WTC11 (cell line): ENCODE results near the gene CHST13. TPM values are rescaled to one million over a fixed set of nuclear protein-coding genes. Genes with fewer than 3 reads are reported as not detected.

Experiments used
- ATAC-seq: fragments of 200-7000 bp; cut with Tn5 transposase; 2 replicates; pipeline ENCODE4 v1.10.0; 2021; ENCODE audit warnings: mild to moderate bottlenecking, moderate library complexity
- CTCF ChIA-PET: fragments of 300-600 bp; sonication (Branson Sonifier 250); formaldehyde crosslinking; loops from one replicate; lab custom pipeline; 2021; ENCODE audit warnings: antibody characterized with exemption; lab: Charles Lee
- POLR2A ChIA-PET: fragments of 350-600 bp; sonication (Branson Sonifier 250); formaldehyde crosslinking; loops from one replicate; lab custom pipeline; 2021; ENCODE audit warnings: antibody characterized with exemption; lab: Charles Lee
- DNase-seq: peaks from one replicate; pipeline ENCODE4 v3.0.0; 2021; ENCODE audit warnings: low spot score
- H3K27ac Mint-ChIP-seq: 2 replicates; pipeline ENCODE4 v1.8.0; 2021; ENCODE audit warnings: mixed read lengths
- H3K27me3 Mint-ChIP-seq: 2 replicates; pipeline ENCODE4 v1.8.0; 2021; ENCODE audit warnings: low read depth, mild to moderate bottlenecking, moderate library complexity, mixed read lengths
- H3K36me3 Mint-ChIP-seq: 2 replicates; pipeline ENCODE4 v1.8.0; 2021; ENCODE audit warnings: mixed read lengths
- H3K4me1 Mint-ChIP-seq: 2 replicates; pipeline ENCODE4 v1.8.0; 2022; ENCODE audit warnings: mixed read lengths
- H3K4me3 Mint-ChIP-seq: 2 replicates; pipeline ENCODE4 v1.8.0; 2021; ENCODE audit warnings: mild to moderate bottlenecking, moderate library complexity, mixed read lengths
- H3K9me3 Mint-ChIP-seq: 2 replicates; pipeline ENCODE4 v1.8.0; 2021; ENCODE audit warnings: mixed read lengths
- AR ChIP-seq: fragments of 250-450 bp; sonication (Bioruptor Pico); IDR thresholded peaks from 2 replicates; pipeline ENCODE4 v1.9.0; 2021; ENCODE audit warnings: mild to moderate bottlenecking
- ATF1 ChIP-seq: sonication (generic); formaldehyde crosslinking; IDR thresholded peaks from 2 replicates; pipeline ENCODE4 v1.8.1; 2023; ENCODE audit warnings: mild to moderate bottlenecking, moderate library complexity, missing genetic modification reagents
- ATF6 ChIP-seq: sonication (generic); formaldehyde crosslinking; IDR thresholded peaks from 2 replicates; pipeline ENCODE4 v1.8.1; 2023; ENCODE audit warnings: mild to moderate bottlenecking, missing genetic modification reagents
- CREB1 ChIP-seq: sonication (generic); formaldehyde crosslinking; IDR thresholded peaks from 2 replicates; pipeline ENCODE4 v1.8.0; 2023; ENCODE audit warnings: mild to moderate bottlenecking, missing genetic modification reagents
- CREM ChIP-seq: sonication (generic); formaldehyde crosslinking; IDR thresholded peaks from 2 replicates; pipeline ENCODE4 v1.8.1; 2022; ENCODE audit warnings: mild to moderate bottlenecking, missing genetic modification reagents, moderate library complexity
- CTCF ChIP-seq: fragments of 200-600 bp; IDR thresholded peaks from 2 replicates; pipeline ENCODE4 v1.8.0; 2022; ENCODE audit warnings: antibody characterized with exemption
- FOXJ3 ChIP-seq: sonication (generic); formaldehyde crosslinking; IDR thresholded peaks from 2 replicates; pipeline ENCODE4 v1.9.0; 2021; ENCODE audit warnings: missing genetic modification reagents, mild to moderate bottlenecking, borderline replicate concordance
- GABPB1 ChIP-seq: sonication (generic); formaldehyde crosslinking; IDR thresholded peaks from 2 replicates; pipeline ENCODE4 v1.8.1; 2023; ENCODE audit warnings: mild to moderate bottlenecking, missing genetic modification reagents
- GRHL2 ChIP-seq: fragments of 250-450 bp; sonication (Bioruptor Pico); IDR thresholded peaks from 2 replicates; pipeline ENCODE4 v1.8.0; 2022; ENCODE audit warnings: mild to moderate bottlenecking, moderate library complexity; ENCODE audit not compliant: insufficient replicate concordance, severe bottlenecking
- GTF2I ChIP-seq: fragments of 250-450 bp; sonication (Bioruptor Pico); conservative IDR thresholded peaks from 2 replicates; pipeline ENCODE4 v1.4.0; 2021; ENCODE audit warnings: mild to moderate bottlenecking
- IRF1 ChIP-seq: sonication (generic); formaldehyde crosslinking; IDR thresholded peaks from 2 replicates; pipeline ENCODE4 v1.8.0; 2023; ENCODE audit warnings: missing genetic modification reagents
- IRF2 ChIP-seq: sonication (generic); formaldehyde crosslinking; IDR thresholded peaks from 2 replicates; pipeline ENCODE4 v1.8.0; 2022; ENCODE audit warnings: low read depth, missing genetic modification reagents, borderline replicate concordance
- MAX ChIP-seq: sonication (generic); formaldehyde crosslinking; IDR thresholded peaks from 2 replicates; pipeline ENCODE4 v1.8.0; 2022; ENCODE audit warnings: mild to moderate bottlenecking, missing genetic modification reagents
- NFE2L1 ChIP-seq: sonication (generic); formaldehyde crosslinking; IDR thresholded peaks from 2 replicates; pipeline ENCODE4 v1.8.1; 2023; ENCODE audit warnings: missing genetic modification reagents
- PREB ChIP-seq: sonication (generic); formaldehyde crosslinking; IDR thresholded peaks from 2 replicates; pipeline ENCODE4 v1.8.1; 2022; ENCODE audit warnings: mild to moderate bottlenecking, missing genetic modification reagents, moderate library complexity, borderline replicate concordance
- PRRX2 ChIP-seq: fragments of 250-450 bp; sonication (Bioruptor Pico); IDR thresholded peaks from 2 replicates; pipeline ENCODE4 v1.8.0; 2021; ENCODE audit warnings: mild to moderate bottlenecking
- TEAD4 ChIP-seq: sonication (generic); formaldehyde crosslinking; IDR thresholded peaks from 2 replicates; pipeline ENCODE4 v1.8.0; 2022; ENCODE audit warnings: mild to moderate bottlenecking, missing genetic modification reagents
- ZBTB43 ChIP-seq: sonication (generic); formaldehyde crosslinking; IDR thresholded peaks from 2 replicates; pipeline ENCODE4 v1.8.1; 2023; ENCODE audit warnings: mild to moderate bottlenecking, missing genetic modification reagents
- ZNF263 ChIP-seq: sonication (generic); formaldehyde crosslinking; IDR thresholded peaks from 2 replicates; pipeline ENCODE4 v1.8.1; 2022; ENCODE audit warnings: low read depth, mild to moderate bottlenecking, moderate library complexity, missing genetic modification reagents
- ZNF317 ChIP-seq: sonication (generic); formaldehyde crosslinking; IDR thresholded peaks from 2 replicates; pipeline ENCODE4 v1.8.1; 2023; ENCODE audit warnings: low read depth, mild to moderate bottlenecking, moderate library complexity, missing genetic modification reagents, borderline replicate concordance
- ZSCAN18 ChIP-seq: fragments of 250-450 bp; sonication (Bioruptor Pico); IDR thresholded peaks from 2 replicates; pipeline ENCODE4 v2.1.2; 2022; ENCODE audit warnings: mild to moderate bottlenecking, moderate library complexity
- total RNA-seq: library from RNA; stranded (reverse); gene quantifications from 3 replicates; pipeline ENCODE4 v1.2.3, GENCODE V29; 2021

The CHST13 gene
- total RNA-seq, 1 experiment from 2014 or later = 4.1 TPM

GRCh38 chr3:126514161-126514560 is 9.8 kb upstream of the CHST13 start:
- Mint-ChIP-seq H3K9me3 (no peaks in the 10 kb centered on the region), H3K4me1 (no peaks in the 10 kb centered on the region), H3K27me3 (no peaks in the 10 kb centered on the region), H3K4me3 (no peak overlapping the region), H3K36me3 (no peaks in the 10 kb centered on the region), H3K27ac (no peak overlapping the region)
- ChIA-PET CTCF (no interaction called here), POLR2A (no interaction called here)
- ATAC-seq (no peak), DNase-seq (no peak)
- no peak for TF ChIP-seq ATF1 (CRISPR knock-in tag)
- no peak for TF ChIP-seq PRRX2 (CRISPR knock-in tag)
- no peak for TF ChIP-seq CREB1 (CRISPR knock-in tag)
- no peak for TF ChIP-seq GABPB1 (CRISPR knock-in tag)
- no peak for TF ChIP-seq CREM
- TF ChIP-seq ZSCAN18 = no peak
- no peak for TF ChIP-seq GRHL2 (CRISPR knock-in tag)
- TF ChIP-seq PREB = no peak
- no peak for TF ChIP-seq ZBTB43 (CRISPR knock-in tag)
- no peak for TF ChIP-seq IRF1 (CRISPR knock-in tag)
- no peak for TF ChIP-seq ZNF317 (CRISPR knock-in tag)
- no peak for TF ChIP-seq NFE2L1 (CRISPR knock-in tag)
- no peak for TF ChIP-seq MAX
- TF ChIP-seq TEAD4 (CRISPR knock-in tag) = no peak
- TF ChIP-seq IRF2 (CRISPR knock-in tag) = no peak
- TF ChIP-seq GTF2I (CRISPR knock-in tag) = no peak

- no peaks in the 10 kb centered on the region for H3K9me3 Mint-ChIP-seq
- CTCF ChIA-PET = no interaction called here
- ATAC-seq (no peak), DNase-seq (no peak)
- H3K4me3 Mint-ChIP-seq = no peak overlapping the region
- no peaks in the 10 kb centered on the region for H3K4me1 Mint-ChIP-seq
- H3K27me3 Mint-ChIP-seq = no peaks in the 10 kb centered on the region
- POLR2A ChIA-PET = no interaction called here
- no peaks in the 10 kb centered on the region for H3K36me3 Mint-ChIP-seq
- no peak overlapping the region for H3K27ac Mint-ChIP-seq
- no peak for TF ChIP-seq CTCF
- TF ChIP-seq ZNF263 (CRISPR knock-in tag) = no peak
- no peak for TF ChIP-seq FOXJ3 (CRISPR knock-in tag)
- TF ChIP-seq ATF6 (CRISPR knock-in tag) = no peak
- TF ChIP-seq AR (CRISPR knock-in tag) = no peak
These were observed 8.8 kb upstream of the CHST13 start for GRCh38 chr3:126515066-126515706.
